GM18861 (cell line): ENCODE measurements around the gene LRRC25.

Experiments used
- ATAC-seq: cut with Tn5 transposase; IDR thresholded peaks from one replicate; pipeline ENCODE4 v1.9.1; 2021; ENCODE audit not compliant: unreplicated experiment

The LRRC25 gene

DNA sequence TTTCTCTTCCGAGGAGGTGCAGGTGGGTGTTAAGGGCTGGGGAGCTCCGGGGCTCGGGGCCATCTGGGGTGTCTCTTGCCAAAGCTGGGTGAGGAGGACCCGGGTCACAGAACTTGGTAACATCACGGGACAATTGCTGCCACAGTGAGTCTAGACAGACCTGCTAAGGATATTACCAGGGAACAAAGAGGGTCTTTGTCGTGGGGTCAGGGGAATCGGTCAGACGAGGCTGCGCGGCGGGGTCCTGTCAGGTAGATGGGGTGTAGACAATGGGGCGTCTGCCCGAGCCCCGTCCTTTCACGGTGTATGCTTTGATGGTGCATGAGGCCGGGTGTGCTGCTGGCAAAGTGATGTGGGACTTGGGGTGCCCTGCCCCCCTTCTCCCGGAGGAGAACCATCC is 49.3 kb downstream of the LRRC25 start:
- no peak for ATAC-seq

DNA sequence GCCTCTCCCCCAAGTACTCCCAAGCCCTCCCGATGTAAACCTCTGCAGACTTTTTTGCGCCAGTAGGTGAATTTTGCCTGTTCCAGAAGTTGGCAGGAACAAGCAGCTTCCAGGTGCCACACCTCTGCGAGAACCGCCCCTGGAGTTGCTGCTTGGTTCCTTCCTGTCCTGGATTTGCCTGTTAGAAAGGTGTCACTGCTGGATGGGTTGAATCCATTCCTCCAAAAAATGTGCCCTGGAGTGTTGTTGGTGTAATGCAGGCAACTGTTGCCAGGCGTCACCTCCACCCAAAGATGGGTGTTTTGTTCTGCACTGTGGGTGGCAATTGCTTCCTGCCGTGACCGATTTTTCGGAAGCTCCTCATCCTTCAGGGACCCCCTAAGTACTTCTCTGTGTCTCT is 51.3 kb downstream of the LRRC25 start:
- no peak for ATAC-seq

DNA sequence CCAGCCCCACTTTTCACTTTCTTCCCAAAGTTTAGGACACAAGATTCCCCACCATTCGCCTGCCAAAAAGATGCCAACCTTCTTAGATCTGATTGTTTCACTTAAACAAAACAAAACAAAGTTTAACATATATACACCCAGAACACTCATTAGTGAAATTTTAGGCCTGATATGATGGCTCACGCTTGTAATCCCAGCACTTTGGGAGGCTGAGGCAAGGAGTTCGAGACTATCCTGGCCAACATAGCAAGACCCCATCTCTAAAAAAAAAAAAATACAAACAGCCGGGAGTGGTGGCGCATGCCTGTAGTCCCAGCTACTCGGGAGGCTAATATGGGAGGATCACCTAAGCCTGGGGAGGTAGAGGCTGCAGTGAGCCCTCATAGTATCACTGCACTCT is 52.1 kb downstream of the LRRC25 start:
- ATAC-seq, result no peak

DNA sequence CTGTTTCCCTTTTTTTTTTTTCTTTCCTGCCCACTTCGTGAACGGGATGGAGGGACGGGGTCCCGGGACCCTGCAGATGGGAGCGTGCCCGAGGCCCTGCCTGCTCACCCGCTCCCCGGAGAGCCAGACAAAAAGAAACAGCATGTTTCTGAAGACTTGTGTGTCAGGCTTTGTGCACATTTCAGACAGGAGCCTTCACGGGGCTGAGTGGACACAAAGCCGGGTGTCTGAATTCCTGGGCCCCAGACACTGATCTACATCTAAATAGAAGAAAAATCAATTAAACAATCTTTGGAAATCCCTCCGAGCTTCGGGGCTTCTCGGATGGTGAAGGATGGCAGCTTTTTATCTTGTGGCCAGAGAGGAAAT is 52.9 kb downstream of the LRRC25 start:
- no peak for ATAC-seq

DNA sequence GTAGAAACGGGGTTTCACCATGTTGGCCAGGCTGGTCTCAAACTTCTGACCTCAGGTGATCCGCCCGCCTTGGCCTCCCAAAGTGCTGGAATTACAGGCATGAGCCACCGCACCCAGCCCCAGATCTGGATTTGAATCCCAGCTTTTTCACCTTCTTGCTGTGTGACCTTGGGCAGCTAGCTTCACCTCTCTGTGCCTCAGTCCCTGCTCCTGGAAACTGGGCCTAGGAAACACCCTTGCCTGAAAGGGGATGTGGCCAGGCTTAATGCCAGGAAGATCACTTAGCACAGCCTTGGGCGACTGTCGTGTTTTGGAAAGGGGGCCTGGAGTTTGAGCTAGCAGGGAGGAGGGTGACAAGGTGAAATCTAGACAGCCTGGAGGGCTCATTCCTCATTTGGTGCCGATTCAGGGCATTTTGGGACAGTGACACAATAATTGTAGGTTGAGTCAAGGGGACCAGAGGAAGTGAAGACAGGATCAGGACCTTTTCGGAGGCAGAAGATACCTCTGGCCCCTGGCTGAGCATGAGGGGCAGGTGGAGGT is 55.3 kb downstream of the LRRC25 start:
- ATAC-seq, result no peak
